Measurements from ENCODE around the gene CCNL2.
A peak's percentile ranks its signal among the peaks of the same experiment; 100 is the strongest.
"Not testable (repeated sequence)": the region's sequence is repeated elsewhere in the genome, so short reads cannot be mapped to it uniquely, and the experiment has no call there.

Gene CCNL2

DNA sequence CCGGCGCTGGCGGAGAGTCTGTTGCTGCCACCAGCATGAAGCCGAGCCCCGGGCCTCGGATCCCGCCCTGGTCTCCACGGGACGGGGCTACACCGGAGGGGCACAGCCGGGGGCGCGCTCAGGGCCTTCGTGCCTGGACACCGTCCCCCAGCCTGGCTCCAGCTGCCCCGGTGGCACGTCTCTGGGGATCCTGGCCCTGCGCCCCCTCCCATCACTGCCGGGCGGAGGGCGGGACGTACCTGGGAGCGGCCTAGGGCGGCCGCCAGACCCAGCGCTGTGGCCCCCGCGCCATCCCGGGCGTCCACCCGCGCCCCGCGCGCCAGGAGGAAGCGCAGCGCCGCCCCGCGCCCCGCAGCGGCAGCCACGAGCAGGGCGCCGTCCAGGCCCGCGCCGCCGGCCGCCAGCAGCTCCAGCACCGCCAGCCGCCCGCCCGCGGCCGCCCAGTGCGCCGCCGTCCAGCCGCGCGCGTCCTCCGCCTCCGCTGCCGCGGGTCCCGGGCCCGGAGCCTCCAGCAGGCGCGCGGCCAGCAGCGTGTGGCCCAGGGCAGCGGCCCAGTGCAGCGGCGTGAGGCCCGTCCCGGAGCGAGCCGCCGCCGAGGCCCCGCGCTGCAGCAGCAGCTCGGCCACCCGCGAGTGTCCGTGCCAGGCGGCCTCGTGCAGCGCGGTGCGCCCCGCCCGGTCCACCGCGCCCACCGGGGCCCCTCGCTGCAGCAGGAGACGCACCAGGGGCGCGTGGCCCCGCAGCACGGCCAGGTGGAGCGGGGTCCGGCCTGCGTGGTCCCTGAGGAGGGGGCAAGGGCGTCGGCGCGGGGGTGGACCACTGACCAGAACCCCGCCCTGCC is 20.9 kb upstream of the CCNL2 start:
- peak; percentile 63 for DNase-seq

DNA sequence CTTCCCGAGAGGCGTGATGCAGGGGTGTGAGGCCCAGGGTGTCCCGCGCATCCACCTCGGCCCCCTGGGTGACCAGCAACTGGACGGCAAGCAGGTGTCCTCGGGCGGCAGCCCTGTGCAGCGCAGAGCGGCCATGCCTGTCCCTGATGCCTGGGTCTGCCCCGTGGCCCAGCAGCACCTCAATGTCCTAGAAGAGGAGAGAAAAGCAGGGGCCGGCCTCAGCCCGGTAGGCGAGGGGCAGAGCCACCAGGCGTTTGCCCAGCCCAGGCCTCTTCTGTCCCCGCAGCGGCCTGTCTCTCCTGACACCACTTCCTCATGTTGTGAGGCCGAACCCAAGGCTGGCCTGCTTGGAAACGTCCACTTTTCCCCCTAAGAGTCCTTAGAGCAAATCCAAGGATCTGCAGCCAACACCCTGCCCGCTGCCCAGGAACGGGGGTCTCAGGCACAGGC is 20.3 kb upstream of the CCNL2 start:
- no peak for DNase-seq

DNA sequence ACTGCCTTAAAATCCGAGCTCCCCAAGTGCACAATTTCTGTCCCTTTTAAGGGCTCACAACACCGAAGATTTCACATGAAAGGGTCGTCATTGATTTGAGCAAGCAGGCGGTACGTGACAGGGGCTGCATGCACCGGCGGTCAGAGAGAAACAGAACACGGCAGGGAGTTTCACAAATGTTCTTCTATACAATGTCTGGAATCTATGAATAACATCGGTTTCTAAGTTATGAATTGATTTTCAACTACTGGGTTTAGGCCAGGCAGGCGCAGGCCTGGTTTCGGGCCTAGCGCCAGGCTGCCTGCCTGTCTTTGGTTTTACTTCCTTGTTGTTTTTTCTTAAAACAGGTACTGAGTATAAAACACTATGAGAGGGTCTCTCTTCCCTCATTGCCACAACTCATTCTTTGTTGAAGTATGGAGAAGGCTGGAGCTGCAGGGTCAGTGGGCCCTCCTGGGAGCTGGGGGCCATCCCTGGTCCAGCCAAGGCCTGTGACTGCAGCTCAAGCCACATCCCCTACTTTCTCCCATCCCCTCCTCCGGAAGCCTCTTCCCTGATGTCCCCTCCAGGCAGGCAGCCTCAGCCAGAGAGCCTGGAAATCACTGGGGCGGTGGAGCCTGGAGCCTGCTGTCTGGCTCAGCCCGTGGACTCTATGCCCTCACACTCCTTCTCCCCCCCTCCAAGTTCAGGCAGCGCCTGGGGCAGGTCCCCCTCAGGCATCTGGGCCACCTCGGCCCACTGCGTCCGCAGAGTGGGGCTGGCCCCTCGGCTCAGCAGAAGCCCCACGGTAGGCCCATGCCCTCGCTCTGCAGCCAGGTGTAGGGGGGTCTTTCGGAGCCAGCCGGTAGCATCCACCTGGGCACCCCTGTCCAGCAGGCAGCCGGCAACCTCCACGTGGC is 19.6 kb upstream of the CCNL2 start:
- DNase-seq: no peak

DNA sequence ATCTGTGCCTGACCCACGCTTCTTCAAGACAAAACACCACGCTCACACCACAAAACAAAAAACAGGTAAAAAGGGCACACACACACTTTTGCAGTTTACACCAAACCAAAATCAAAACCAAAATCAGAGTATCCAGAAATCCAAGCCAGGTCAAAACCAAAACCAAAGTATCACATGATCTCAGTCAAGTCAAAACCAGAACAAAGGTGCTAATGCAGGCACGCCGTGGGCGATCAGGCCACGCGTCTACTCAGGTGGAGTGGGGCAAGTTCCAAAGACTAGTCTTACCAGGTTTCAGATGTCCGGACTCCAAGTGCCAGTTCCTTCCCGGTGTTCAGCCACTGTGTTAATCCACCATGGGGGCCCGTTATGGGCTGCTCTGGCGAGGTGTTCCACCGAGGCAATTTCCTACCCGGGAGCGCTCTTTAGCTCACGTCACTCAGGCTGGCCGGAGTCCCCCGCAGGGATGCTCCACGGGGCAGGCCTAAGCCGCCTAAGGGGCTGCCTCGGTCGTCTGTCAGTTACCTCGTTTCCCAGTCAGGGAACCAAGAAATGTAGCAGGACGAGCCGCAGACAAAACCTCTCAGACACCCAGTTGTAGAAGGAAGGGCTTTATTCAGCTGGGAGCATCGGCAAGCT is 18.8 kb upstream of the CCNL2 start:
- DNase-seq: not testable (repeated sequence)

DNA sequence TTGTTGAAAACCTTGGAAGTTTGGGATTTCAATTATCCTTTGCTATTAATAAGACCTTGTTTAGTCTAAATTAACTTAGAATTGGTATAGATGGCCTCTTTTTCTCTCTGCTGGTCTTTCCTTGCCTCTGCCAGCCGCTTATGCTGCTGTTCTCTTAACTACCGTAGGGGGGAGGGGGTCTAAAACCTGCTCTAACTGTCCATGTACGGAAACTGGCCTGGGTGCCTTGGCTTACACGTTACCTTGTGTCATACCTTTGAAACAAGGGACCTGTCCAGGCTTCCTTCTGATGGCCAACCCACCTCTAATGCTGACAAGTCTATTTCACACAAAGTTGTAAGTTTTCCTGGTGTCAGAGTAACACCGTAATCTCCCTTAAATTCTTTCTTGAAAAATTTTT is 18.3 kb upstream of the CCNL2 start:
- peak; percentile 72 for DNase-seq

DNA sequence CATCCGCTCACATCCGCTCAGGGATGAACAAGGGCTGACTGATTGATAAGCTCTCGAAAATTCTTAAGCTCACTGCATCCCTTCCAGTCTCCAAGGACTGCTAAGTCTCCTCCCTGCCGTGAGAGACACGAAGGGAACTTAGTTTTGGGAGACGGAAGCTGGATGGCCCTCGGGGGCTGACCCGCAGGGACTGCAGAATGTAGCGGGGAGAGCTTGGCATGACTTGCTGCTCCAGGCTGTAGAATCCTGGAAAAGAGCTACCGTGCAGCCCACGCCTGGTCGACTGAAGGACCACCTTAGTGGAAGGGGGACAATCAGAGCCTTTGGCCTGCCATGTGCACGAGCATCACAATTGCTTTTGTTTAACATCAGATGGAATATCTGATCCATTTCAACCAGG is 16.6 kb upstream of the CCNL2 start:
- DNase-seq: no peak

DNA sequence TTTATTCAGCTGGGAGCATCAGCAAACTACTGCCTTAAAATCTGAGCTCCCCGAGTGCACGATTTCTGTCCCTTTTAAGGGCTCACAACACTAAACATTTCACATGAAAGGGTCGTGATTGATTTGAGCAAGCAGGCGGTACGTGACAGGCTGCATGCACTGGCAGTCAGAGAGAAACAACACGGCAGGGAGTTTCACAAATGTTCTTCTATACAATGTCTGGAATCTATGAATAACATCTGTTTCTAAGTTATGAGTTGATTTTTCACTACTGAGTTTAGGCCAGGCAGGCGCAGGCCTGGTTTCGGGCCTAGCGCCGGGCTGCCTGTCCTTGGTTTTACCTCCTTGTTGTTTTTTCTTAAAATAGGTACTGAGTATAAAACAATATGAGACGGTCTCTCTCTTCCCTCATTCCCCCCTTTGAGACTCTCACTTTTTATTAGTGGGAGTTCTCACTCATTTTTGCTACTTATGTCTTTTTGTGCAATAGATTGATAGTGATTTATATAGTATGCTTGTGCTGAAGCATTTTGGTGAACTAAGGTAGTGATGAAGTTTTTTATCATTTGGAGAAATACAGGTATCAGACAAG is 13.3 kb upstream of the CCNL2 start:
- not testable (repeated sequence) for DNase-seq

DNA sequence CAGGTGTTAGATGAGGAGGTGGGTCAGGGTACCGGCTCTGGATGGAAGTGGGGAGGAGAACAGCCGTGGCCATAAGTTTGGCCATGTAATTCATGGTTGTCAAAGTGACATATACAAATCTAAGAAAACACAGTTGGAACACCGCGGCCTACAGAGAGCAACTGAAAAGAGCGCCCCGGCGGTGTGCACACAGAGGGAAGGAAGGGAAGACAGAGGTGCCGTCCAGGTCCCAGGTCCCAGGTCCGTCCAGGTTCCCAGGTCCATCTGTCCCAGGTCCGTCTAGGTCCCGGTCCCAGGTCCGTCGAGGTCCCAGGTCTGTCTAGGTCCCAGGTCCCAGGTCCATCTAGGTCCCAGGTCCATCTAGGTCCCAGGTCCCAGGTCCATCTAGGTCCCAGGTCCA is 12.5 kb upstream of the CCNL2 start:
- no peak for DNase-seq

DNA sequence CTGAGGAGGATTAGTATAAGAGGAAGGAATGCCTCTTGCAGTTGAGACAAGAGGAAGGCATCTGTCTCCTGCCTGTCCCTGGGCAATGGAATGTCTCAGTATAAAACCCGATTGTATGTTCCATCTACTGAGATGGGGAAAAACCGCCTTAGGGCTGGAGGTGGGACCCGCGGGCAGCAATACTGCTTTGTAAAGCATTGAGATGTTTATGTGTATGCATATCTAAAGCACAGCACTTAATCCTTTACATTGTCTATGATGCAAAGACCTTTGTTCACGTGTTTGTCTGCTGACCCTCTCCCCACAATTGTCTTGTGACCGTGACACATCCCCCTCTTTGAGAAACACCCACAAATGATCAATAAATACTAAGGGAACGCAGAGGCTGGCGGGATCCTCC is 11.1 kb upstream of the CCNL2 start:
- not testable (repeated sequence) for DNase-seq

DNA sequence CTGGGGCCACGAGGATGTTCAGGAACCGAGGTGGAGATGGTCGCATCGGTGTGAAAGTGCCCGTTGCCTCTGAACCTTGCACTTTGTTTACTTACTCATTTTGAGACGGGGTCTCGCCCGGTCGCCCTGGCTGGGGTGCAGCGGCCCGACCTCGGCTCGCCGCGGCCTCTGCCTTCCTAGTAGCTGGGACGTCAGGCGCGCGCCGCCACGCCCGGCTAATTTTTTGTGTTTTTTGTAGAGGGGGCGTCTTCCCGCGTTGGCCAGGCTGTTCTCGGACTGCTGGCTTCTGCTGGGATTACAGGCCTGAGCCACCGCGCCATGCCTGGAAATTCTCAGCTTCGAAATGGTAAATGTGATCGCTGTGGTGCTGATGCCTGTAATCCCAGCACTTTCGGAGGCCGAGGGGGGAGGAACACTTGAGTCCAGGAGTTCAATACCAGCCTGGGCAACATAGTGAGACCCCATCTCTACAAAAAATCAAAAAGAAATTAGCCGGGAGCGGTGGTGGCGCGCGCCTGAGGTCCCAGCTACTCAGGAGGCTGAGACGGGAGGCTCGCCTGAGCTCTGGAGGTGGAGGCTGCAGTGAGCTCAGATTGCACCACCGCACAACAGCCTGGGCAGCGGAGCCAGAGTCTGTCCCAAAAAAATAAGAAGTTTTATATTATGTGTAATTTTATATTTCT is 8.6 kb upstream of the CCNL2 start:
- DNase-seq: peak; percentile 64

DNA sequence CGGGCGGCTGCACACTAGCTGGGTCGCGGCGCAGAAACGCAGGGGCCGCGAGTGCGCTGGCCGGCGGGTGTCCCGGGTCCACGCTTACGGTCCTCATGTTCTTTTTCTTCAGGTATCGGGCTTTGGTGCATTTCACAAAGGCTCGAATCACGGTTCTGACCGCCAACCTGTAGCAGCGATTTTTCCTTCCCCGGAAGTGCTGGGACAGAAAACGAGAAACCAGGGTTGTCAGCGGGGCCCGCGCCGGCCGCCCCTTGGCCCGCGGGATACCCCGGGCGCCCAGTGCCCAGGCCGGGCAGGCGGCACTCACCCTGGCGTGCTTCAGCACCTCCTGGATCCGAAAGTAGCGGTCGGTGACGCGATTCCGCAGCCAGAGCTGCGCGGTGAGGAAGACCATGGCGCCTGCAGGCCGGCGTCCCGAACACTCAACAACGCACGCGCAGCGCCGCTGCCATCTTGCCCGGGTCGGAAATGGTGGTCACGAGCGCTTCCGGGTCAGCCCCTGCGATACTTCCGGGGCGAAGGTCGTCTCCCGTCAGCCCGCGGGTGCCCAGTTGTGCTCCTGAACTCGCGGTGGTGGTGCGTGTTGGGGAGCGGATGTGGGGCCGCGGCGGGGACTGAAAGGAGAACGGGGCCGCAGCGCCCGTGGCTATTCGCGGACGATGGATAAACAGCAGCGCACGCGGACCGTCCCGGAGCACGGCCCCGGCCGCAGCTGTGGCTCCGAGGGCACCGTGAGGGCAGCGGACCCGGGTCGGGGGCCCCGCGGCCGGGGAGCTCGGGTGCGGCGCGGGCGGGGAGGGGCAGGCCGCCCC is 7.9 kb upstream of the CCNL2 start, which contains the start of gene MRPL20:
MRPL20 (minus strand) TSS at position 473 of the 815 bp plus-strand sequence; CDS start at position 397, 76 bp downstream.
- peak; percentile 98 for DNase-seq

DNA sequence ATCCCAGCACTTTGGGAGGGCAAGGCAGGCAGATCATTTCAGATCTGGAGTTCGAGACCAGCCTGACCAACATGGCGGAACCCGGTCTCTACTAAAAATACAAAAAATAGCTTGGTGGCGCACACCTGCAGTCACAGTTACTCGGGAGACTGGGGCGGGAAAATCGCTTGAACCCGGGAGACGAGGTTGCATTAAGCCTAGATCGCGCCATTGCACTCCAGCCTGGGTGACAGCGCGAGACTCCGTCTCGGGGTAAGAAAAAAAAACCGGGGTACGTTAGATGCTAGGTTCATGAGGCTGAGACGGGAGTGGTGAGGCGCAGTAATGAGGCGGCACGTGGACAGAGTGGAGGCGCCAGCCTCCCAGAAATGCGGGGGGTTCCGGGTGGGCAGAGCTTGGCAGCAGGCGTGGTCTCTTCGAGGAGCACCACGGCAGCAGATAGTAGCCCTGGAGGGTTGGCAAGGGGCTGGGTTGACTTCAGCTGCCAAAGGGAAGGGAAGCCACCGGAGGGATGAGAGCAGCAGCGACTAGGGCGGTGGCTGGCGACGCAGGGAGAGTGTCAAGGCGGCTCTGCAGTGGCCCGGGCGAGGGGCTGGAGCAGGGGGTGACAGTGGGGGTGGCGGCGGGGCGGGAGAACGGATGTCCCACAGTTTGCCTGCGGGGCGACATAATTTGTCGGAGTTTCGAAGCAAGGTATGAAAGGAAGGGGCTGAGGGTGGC is 7.1 kb upstream of the CCNL2 start:
- no peak for DNase-seq

DNA sequence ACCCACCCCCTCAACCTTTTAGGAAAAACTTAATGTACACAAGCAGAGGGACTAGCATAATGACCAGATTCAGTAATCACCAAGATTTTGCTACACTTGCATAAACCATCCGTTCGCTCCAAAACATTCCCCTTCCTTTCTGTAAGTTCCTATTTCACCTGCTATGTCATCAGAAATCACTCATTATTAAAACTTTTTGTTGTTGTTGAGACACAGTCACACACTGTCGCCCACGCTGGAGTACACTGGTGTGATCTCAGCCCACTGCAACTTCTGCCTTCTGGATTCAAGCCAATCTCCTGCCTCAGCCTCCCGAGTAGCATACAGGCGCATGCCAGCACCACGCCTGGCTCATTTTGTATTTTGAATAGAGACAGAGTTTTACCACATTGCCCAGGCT is 4.5 kb upstream of the CCNL2 start:
- no peak for DNase-seq

DNA sequence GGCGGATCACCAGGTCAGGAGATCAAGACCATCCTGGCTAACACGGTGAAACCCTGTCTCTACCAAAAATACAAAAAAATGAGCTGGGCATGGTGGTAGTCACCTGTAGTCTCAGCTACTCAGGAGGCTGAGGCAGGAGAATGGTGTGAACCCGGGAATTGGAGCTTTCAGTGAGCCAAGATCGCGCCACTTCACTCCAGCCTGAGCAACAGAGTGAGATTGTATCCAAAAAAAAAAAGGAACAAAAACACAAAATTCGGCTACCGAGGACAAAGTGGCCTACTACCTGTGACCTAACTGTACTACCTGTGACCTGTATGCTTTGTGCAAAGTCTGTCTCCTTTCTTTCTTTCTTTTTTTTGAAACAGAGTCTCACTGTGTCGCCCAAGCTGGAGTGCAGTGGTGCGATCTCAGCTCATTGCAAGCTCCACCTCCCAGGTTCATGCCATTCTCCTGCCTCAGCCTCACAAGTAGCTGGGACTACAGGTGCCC is 3.8 kb upstream of the CCNL2 start:
- DNase-seq: not testable (repeated sequence)

DNA sequence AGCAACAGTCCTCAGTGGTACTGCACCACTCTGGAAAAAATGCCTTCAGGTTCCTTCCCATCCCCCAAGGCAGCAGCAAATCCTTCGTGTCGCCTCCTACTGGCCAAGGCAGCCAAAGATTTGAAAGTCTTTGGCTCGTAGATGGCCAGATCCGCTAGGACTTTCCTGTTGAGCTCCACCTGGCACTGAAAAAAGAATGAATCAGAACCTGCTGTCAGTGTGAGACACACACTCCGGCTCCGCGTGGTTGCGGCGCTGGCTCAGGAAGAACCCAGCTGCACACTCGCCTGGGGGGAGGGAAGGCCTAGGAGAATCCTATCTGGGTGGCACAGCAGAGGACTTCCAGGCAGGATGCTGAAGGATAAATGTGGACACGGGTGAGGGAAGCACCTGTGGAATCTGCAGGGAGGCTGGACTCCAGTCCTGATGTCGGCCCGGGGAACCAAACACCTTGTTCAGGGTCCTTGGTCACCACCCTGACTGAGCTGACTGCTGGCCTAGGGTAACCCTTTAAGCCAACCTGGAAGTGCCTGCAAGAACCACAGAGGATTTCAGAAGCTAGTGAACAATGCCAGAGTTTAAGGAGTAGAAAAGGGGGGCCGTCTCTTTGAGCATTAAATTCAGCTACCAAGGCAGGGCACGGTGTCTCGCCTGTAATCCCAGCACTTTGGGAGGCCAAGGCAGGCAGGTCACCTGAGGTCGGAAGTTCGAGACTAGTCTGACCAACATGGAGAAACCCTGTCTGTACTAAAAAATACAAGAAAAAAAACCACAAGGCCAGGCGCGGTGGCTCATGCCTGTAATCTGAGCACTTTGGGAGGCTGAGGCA is 3.2 kb upstream of the CCNL2 start:
- DNase-seq: peak; percentile 91

DNA sequence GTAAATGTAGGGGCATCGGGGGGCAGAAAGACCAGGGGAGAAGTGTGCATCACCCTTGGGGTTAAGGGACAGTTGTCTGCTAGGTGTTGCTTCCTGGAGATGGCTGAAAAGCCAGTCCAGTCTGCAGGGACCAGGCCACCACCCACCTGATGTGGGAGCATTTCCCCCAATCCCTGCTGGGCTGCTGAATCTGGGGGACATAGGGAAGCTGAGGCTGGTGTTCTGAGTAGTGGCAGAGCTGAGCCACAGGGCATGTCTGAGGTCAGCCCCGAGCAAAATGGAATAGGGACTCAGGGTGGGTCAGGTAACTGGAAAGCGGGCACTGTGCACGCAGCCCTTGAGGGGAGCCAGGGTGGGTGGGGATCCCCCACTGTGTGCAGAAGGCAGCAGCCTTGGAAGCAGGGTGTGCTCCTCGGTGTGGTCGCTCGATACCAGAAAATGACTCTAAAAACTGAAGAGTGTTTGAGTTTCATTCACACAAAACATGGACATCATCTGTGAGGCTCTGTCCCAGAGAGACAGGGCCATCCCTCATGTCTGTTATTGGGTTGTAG is 2.4 kb upstream of the CCNL2 start:
- DNase-seq: no peak

DNA sequence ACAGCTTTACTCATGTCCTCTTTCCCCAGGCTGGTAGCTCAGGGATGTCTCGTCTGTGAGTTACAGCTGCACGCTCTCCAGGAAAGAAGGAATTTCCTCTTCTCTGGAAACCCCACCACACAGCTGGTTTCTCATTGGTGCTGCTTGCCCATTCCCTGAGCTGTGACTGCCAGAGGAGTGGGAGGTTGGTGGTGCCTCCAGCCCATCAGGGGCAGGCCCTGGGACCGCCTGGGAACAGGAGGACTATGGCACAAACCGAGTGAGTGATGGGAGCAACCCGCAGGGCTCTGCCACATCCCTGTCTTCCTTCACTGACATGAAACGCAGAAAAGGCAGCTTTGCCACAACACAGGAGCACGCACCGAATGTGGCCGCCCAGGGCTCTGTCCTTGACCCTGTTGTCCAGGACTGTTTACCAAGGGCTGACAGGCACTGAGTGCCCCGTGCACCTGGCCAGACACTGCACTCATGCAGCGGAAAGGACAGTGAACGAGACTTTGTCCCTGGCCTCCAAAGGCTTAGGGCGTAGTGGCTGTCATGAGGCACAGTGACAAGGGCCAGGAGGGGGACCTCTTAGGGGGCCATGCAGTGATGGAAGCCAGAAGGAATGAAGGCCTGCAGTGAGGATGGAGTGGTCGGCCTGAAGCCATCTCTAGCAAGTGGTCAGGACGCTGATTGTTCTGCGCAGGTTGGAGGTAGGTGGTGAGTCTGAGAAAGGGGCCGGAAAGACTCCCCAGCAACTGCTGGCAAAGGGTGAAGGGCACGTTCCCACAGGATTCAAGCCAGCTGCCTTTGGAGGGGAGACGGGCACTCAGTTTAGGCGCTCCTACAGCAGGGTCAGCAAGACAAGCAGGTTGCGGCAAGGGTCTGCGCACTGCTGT is 1.7 kb upstream of the CCNL2 start:
- DNase-seq: no peak
